HG03108 (cell line): ENCODE results near the gene ULBP3.
"Not testable (repeated sequence)": the region's sequence is repeated elsewhere in the genome, so short reads cannot be mapped to it uniquely, and the experiment has no call there.

Experiments used
- ATAC-seq: cut with Tn5 transposase; IDR thresholded peaks from one replicate; pipeline ENCODE4 v1.9.1; 2021; ENCODE audit warnings: moderate library complexity; ENCODE audit not compliant: unreplicated experiment

ULBP3 gene

GRCh38 chr6:150043501-150044412, 25.2 kb downstream of the ULBP3 start:
- no peak for ATAC-seq

- ATAC-seq: no peak
Observed at GRCh38 chr6:150043096-150043495, 25.8 kb downstream of the ULBP3 start.

GRCh38 chr6:150038202-150039062, 30.5 kb downstream of the ULBP3 start:
- no peak for ATAC-seq

GRCh38 chr6:150037526-150038201, 31.3 kb downstream of the ULBP3 start:
- ATAC-seq: no peak

GRCh38 chr6:150036081-150036480, 32.8 kb downstream of the ULBP3 start:
- no peak for ATAC-seq

- ATAC-seq: no peak
Observed at GRCh38 chr6:150033207-150033771, 35.6 kb downstream of the ULBP3 start.

- ATAC-seq: no peak
Observed at GRCh38 chr6:150032598-150032997, 36.3 kb downstream of the ULBP3 start.

GRCh38 chr6:150030611-150031010, 38.3 kb downstream of the ULBP3 start:
- no peak for ATAC-seq

GRCh38 chr6:150029749-150030148, 39.2 kb downstream of the ULBP3 start:
- ATAC-seq: no peak

GRCh38 chr6:150029276-150029675, 39.6 kb downstream of the ULBP3 start:
- ATAC-seq: no peak

GRCh38 chr6:150028799-150029198, 40.1 kb downstream of the ULBP3 start:
- no peak for ATAC-seq

- ATAC-seq: no peak
Observed at GRCh38 chr6:150027806-150028565, 40.9 kb downstream of the ULBP3 start.

- ATAC-seq: no peak
Observed at GRCh38 chr6:150026976-150027805, 41.7 kb downstream of the ULBP3 start.

GRCh38 chr6:150025201-150025917, 43.6 kb downstream of the ULBP3 start, which contains the start of gene RAET1L:
Gene RAET1L (minus strand): TSS chr6:150025532. CDS start chr6:150025471, 61 bp downstream.
- no peak for ATAC-seq

- ATAC-seq: no peak
Observed at GRCh38 chr6:150024646-150025155, 44.2 kb downstream of the ULBP3 start.

GRCh38 chr6:150024021-150024420, 44.9 kb downstream of the ULBP3 start:
- ATAC-seq: not testable (repeated sequence)

- ATAC-seq: not testable (repeated sequence)
Observed at GRCh38 chr6:150021870-150022269, 47.1 kb downstream of the ULBP3 start.

GRCh38 chr6:150018846-150019580, 49.9 kb downstream of the ULBP3 start:
- ATAC-seq: no peak
